Neural cell (in vitro differentiated cells): Measurements from ENCODE around the gene FUT7. TPM values are rescaled to one million over a fixed set of nuclear protein-coding genes. Genes with fewer than 3 reads are reported as not detected.

ENCODE experiments used
- H2AFZ ChIP-seq: fragments of 200-600, 300-800 bp; sonication (generic), shearing (Covaris generic); 2 replicates; pipeline ENCODE4 v1.6.0; 2014; ENCODE audit warnings: low read depth, mild to moderate bottlenecking, antibody characterized with exemption, low read length, moderate library complexity
- H3F3A ChIP-seq: fragments of 200-600 bp; shearing (Covaris generic); 2 replicates; pipeline ENCODE4 v1.6.1; 2016; ENCODE audit warnings: mild to moderate bottlenecking, moderate library complexity, mixed read lengths, antibody characterized with exemption, low read length; ENCODE audit not compliant: insufficient read depth, poor library complexity, severe bottlenecking
- H3K27ac ChIP-seq: fragments of 200-600, 300-800 bp; sonication (generic), shearing (Covaris generic); 2 replicates; pipeline ENCODE4 v1.5.1; 2014; ENCODE audit warnings: mild to moderate bottlenecking, low read length, moderate library complexity
- H3K27me3 ChIP-seq: fragments of 300-800, 200-600 bp; sonication (generic), shearing (Covaris generic); 2 replicates; pipeline ENCODE4 v1.6.0; 2014; ENCODE audit warnings: mild to moderate bottlenecking, low read depth, low read length, moderate library complexity; ENCODE audit not compliant: insufficient read depth
- H3K36me3 ChIP-seq: fragments of 300-800, 200-600 bp; sonication (generic), shearing (Covaris generic); 2 replicates; pipeline ENCODE4 v1.5.1; 2014; ENCODE audit warnings: mild to moderate bottlenecking, antibody characterized with exemption, low read length, moderate library complexity; ENCODE audit not compliant: insufficient read depth
- H3K4me2 ChIP-seq: fragments of 300-800, 200-600 bp; sonication (generic), shearing (Covaris generic); 2 replicates; pipeline ENCODE4 v1.6.0; 2014; ENCODE audit warnings: mild to moderate bottlenecking, low read length
- H3K4me3 ChIP-seq: fragments of 300-800, 200-600 bp; sonication (generic), shearing (Covaris generic); 2 replicates; pipeline ENCODE4 v1.5.1; 2014; ENCODE audit warnings: mild to moderate bottlenecking, low read length, moderate library complexity
- H3K79me2 ChIP-seq: fragments of 200-600 bp; shearing (Covaris generic); replicated peaks from 2 replicates; pipeline ENCODE4 v1.6.0; 2014; ENCODE audit warnings: mild to moderate bottlenecking, low read length, moderate library complexity; ENCODE audit not compliant: insufficient read depth
- H3K9ac ChIP-seq: fragments of 300-800, 200-600 bp; sonication (generic), shearing (Covaris generic); 2 replicates; pipeline ENCODE4 v1.6.1; 2016; ENCODE audit warnings: mild to moderate bottlenecking, low read length, mixed read lengths
- H3K9me2 ChIP-seq: fragments of 200-600 bp; shearing (Covaris generic); 2 replicates; pipeline ENCODE4 v1.6.1; 2016; ENCODE audit warnings: mild to moderate bottlenecking, low read length, mixed read lengths; ENCODE audit not compliant: insufficient read depth
- H3K9me3 ChIP-seq: fragments of 200-600, 300-800 bp; sonication (generic), shearing (Covaris generic); 2 replicates; pipeline ENCODE4 v1.6.1; 2016; ENCODE audit warnings: mild to moderate bottlenecking, mixed run types, low read length, moderate library complexity, mixed read lengths
- H4K20me1 ChIP-seq: fragments of 200-600 bp; shearing (Covaris generic); 2 replicates; pipeline ENCODE4 v1.6.1; 2016; ENCODE audit warnings: mild to moderate bottlenecking, mixed run types; ENCODE audit not compliant: insufficient read depth
- EP300 ChIP-seq: fragments of 450-650 bp; conservative IDR thresholded peaks from 2 replicates; pipeline ENCODE4 v1.6.1; 2014; ENCODE audit warnings: antibody characterized with exemption, mild to moderate bottlenecking, moderate library complexity; ENCODE audit not compliant: poor library complexity, severe bottlenecking
- EZH2 ChIP-seq: fragments of 200-600, 300-800 bp; shearing (Covaris generic), sonication (generic); IDR thresholded peaks from 2 replicates; pipeline ENCODE4 v1.6.1; 2014; ENCODE audit warnings: antibody characterized with exemption, low read length, borderline replicate concordance, mild to moderate bottlenecking; ENCODE audit not compliant: insufficient read depth, poor library complexity, severe bottlenecking
- MXI1 ChIP-seq: fragments of 450-650 bp; conservative IDR thresholded peaks from 2 replicates; pipeline ENCODE4 v1.6.1; 2014; ENCODE audit warnings: antibody characterized with exemption, mild to moderate bottlenecking; ENCODE audit not compliant: poor library complexity, severe bottlenecking
- POLR2AphosphoS5 ChIP-seq: IDR thresholded peaks from 2 replicates; pipeline ENCODE4 v1.6.1; 2012
- RAD21 ChIP-seq: fragments of 450-650 bp; conservative IDR thresholded peaks from 2 replicates; pipeline ENCODE4 v1.6.1; 2014; ENCODE audit warnings: antibody characterized with exemption, mild to moderate bottlenecking, moderate library complexity
- REST ChIP-seq: IDR thresholded peaks from 2 replicates; pipeline ENCODE4 v1.6.1; 2012; ENCODE audit warnings: borderline replicate concordance
- TAF1 ChIP-seq: IDR thresholded peaks from 2 replicates; pipeline ENCODE4 v1.6.1; 2012; ENCODE audit warnings: low read depth
- polyA plus RNA-seq: library from polyadenylated mRNA; depleted of rRNA; stranded (reverse); fragments of >200 nt; gene quantifications from 2 replicates; pipeline ENCODE4 v1.2.3, GENCODE V29; 2014
- TF ChIP-seq, protein P1 (sequence below): fragments of 450-650 bp; IDR thresholded peaks from 2 replicates; pipeline ENCODE4 v1.5.1; 2014; ENCODE audit warnings: antibody characterized with exemption, mild to moderate bottlenecking, moderate library complexity; ENCODE audit not compliant: poor library complexity, severe bottlenecking

The FUT7 gene
- polyA plus RNA-seq, 1 donor from 2014 or later, result 0.69 TPM

DNA sequence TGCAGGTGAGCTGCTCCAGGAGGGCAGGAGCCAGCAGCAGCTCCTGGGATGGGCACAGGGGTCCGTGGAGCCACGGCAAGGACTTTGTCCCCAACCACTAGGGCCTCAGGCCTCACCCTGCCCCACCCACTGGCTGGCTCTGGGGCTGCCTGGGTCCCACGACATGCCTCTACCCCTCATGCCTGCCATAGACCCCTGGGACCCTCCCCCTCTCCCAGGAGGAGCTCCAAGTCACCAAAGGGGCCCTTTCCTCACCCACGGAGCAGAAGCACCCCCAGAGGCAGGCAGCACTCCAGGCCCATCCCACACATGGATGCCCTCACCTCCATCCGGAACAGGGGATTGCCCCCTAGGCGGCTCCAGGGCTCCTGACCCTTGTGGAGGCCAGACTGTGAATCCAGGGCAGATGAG is 10.3 kb downstream of the FUT7 start:
- Histone ChIP-seq H3K9ac (no peak overlapping the region), H3F3A (no peaks in the 10 kb centered on the region), H3K79me2 (no peaks in the 10 kb centered on the region), H3K36me3 (peaks cover 4% of the 10 kb centered on the region), H3K9me3 (no peaks in the 10 kb centered on the region), H3K4me2 (no peak overlapping the region), H3K9me2 (no peaks in the 10 kb centered on the region), H4K20me1 (no peaks in the 10 kb centered on the region), H3K27ac (no peak overlapping the region), H3K4me3 (no peak overlapping the region), H3K27me3 (no peaks in the 10 kb centered on the region), H2AFZ (no peak overlapping the region)
- no peak for TF ChIP-seq POLR2AphosphoS5
- TF ChIP-seq TAF1, result no peak
- TF ChIP-seq REST, result no peak
- TF ChIP-seq, protein P1, sequence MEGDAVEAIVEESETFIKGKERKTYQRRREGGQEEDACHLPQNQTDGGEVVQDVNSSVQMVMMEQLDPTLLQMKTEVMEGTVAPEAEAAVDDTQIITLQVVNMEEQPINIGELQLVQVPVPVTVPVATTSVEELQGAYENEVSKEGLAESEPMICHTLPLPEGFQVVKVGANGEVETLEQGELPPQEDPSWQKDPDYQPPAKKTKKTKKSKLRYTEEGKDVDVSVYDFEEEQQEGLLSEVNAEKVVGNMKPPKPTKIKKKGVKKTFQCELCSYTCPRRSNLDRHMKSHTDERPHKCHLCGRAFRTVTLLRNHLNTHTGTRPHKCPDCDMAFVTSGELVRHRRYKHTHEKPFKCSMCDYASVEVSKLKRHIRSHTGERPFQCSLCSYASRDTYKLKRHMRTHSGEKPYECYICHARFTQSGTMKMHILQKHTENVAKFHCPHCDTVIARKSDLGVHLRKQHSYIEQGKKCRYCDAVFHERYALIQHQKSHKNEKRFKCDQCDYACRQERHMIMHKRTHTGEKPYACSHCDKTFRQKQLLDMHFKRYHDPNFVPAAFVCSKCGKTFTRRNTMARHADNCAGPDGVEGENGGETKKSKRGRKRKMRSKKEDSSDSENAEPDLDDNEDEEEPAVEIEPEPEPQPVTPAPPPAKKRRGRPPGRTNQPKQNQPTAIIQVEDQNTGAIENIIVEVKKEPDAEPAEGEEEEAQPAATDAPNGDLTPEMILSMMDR, result no peak
- TF ChIP-seq RAD21, result no peak
- TF ChIP-seq MXI1, result no peak

- Histone ChIP-seq H2AFZ (no peak overlapping the region), H3F3A (no peaks in the 10 kb centered on the region), H3K9ac (no peak overlapping the region), H3K27me3 (no peaks in the 10 kb centered on the region), H3K36me3 (peaks cover 7% of the 10 kb centered on the region), H3K4me2 (no peak overlapping the region), H3K4me3 (no peak overlapping the region), H3K27ac (no peak overlapping the region), H3K9me3 (no peaks in the 10 kb centered on the region), H3K79me2 (no peaks in the 10 kb centered on the region), H3K9me2 (no peaks in the 10 kb centered on the region), H4K20me1 (no peaks in the 10 kb centered on the region)
- no peak for TF ChIP-seq EZH2
- no peak for TF ChIP-seq EP300
- TF ChIP-seq MXI1, result no peak
These were observed 10.9 kb downstream of the FUT7 start for GRCh38 chr9:137020771-137021567.
